ENCODE results near the gene FGFBP1.

DNA sequence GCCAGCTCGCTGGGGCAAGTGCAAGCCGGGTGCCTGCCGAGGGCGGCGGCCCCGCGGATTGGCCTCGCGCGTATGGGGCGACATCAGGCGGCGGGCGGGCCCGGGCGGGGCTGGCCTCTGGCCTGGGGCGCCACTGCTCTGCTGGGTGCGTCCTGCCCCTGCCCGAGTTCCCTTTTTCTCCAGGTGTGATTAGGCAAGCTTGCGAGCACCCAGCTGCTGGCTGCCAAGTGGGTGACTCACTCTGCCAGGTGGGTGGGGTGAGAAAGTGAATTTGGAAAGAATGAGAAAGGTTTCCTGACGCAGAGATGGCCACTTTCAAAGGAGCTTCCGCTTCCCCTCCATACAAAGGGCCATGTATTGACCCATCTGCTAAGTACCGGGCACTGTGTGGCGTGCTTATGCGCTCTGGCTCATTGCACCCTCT, 32.5 kb downstream of the FGFBP1 start:
- no peak for TF ChIP-seq EZH2 (IDR thresholded peaks at IDR 0.05; ENCODE audit: low read depth)
- TF ChIP-seq, protein P1, sequence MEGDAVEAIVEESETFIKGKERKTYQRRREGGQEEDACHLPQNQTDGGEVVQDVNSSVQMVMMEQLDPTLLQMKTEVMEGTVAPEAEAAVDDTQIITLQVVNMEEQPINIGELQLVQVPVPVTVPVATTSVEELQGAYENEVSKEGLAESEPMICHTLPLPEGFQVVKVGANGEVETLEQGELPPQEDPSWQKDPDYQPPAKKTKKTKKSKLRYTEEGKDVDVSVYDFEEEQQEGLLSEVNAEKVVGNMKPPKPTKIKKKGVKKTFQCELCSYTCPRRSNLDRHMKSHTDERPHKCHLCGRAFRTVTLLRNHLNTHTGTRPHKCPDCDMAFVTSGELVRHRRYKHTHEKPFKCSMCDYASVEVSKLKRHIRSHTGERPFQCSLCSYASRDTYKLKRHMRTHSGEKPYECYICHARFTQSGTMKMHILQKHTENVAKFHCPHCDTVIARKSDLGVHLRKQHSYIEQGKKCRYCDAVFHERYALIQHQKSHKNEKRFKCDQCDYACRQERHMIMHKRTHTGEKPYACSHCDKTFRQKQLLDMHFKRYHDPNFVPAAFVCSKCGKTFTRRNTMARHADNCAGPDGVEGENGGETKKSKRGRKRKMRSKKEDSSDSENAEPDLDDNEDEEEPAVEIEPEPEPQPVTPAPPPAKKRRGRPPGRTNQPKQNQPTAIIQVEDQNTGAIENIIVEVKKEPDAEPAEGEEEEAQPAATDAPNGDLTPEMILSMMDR (conservative IDR thresholded peaks at IDR 0.05), result no peak
